NCI-H2107 (cell line): ENCODE measurements around the gene CCDC88C.
A peak's percentile ranks its signal among the peaks of the same experiment; 100 is the strongest.

Experiments
- DNase-seq: peaks from one replicate; lab custom pipeline; 2025; lab: John Stamatoyannopoulos, UW

Gene CCDC88C

DNA sequence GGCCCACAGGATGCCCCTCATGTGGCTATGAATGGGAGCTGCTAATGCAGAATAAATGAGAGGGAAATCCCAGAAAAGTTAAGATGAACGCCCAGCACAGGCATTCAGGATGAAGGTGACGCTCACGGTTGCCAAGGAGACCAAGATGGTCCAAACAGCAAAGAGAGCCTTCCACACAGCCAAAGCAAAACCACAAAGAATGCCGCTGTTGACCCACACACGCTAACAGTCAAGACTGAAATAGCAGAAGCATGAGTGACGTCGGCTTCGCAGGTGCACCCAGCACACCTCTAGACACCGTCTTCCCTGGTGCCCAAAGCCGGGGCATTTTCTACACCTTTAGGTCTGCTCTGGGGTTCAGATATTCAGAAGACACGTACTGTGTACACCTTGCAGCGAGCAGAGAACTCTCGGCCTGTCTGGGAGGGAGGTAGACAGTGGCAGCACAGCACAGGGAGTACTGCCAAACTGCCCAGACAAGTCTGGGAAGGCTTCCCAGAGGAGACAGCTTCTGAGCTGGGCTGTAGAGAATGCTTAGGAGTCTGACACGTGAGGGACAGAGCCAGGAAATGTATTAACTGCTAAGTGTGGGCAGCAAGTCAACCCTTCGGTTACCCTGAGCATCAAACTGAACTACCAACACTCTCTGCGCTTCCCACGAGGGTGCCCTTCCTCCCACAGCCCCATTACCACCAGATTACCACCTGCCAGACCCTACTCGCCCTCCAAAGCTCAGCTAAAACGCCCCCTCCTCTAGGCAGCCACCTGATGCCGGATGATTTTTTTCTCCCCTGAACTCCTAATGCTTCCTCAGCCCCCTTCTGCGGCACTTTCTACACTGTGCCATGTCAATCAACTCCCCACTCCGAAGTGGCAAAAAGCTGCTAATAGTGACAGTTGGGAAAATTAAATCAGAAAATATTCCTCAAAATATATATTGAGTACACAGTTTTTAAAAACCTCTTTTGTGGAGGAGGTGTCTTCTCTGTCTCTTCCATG, 50.1 kb downstream of the CCDC88C start:
- DNase-seq = peak; percentile 64

- DNase-seq = no peak
These were observed 50.9 kb downstream of the CCDC88C start for GRCh38 chr14:91366749-91367148.

DNA sequence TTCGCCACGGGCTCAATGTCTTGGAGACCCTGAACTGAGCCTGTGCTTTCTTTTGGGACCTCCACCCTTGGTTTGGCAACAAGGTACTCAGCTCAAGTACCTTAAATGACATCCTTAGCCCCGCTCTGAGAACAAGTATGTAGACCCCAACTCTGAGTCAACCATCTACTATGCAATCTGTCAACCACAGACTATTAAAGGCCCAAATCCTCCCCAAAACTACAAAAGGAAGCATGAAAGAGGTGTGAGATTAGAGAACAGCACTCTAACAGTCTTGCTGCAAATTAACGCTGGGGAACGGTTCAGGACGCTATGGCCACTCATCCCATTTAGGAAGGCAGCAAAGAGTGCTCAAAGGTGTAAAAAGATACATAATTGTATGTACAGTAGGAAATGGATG, 52.1 kb downstream of the CCDC88C start:
- no peak for DNase-seq

GRCh38 chr14:91364524-91365270, 52.9 kb downstream of the CCDC88C start:
- DNase-seq = no peak

DNA sequence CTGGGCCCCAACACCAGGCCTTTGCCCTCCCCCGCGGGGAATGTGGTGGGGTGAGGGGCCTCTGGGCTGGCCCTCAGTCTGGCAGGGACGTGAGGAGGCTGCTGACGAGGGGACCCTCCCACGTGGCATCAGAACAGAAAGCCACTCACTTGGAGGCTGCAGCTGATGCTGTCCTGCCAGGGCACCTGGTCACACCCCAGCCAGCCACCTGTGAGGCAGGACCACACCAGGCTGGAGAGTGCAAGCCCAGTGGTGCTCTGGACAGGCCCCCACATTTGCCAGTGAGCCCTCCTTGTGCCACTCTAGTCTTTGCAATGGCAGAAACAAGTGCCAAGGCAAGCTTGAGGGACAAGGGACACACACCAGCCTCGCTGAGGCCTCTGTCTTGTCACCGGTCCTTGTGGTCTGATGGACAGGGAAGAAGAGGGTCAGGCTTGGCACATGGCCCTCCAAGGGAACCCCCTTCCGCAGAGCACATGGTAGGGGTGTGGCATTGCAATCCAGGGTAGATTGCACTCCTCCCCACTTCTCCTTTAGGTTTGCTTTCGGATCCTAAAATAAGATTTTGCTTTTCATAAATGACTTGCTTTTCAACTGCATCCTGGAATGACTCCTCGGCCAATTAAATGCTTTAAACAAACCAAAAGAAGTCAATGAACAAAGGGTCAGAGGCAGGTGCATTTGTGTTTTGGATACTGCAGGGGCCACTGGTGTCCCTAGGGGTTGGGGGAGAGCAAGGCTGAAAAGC, 53.7 kb downstream of the CCDC88C start:
- no peak for DNase-seq

DNA sequence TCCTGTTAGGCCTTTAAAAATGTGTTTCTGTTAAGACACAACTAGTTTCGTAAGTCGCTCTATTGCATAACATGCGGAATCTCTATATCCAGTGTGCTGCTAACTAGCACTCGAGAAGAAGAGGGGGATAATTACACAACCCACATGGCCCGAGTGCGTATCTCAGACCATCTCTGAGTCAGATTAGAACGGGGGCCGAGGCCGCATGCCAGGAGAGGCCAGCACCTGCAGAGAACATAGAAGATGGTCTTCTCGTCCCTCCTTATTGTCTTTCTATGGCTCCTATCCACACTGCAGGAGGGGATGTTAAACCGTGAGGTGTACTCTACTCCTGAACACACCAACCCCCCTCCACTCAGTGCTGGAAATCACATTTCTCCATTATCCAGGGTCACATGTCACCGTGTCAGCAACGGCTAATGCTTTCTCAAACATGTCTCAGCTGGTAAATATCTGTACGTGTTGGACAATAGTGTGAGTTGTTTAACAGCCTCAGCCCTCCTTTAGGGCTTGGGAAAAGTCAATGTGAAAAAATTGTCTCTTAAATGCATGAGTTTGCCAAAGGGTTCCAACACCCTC, 56.3 kb downstream of the CCDC88C start:
- no peak for DNase-seq

- DNase-seq = no peak
These were observed 57.0 kb downstream of the CCDC88C start for GRCh38 chr14:91360490-91361232.

GRCh38 chr14:91358654-91359220, 58.9 kb downstream of the CCDC88C start:
- no peak for DNase-seq

- DNase-seq = no peak
These were observed 59.6 kb downstream of the CCDC88C start for GRCh38 chr14:91358025-91358319.

- no peak for DNase-seq
These were observed 60.2 kb downstream of the CCDC88C start for GRCh38 chr14:91357272-91358024.

- DNase-seq = no peak
These were observed 61.3 kb downstream of the CCDC88C start for GRCh38 chr14:91356181-91356763.

DNA sequence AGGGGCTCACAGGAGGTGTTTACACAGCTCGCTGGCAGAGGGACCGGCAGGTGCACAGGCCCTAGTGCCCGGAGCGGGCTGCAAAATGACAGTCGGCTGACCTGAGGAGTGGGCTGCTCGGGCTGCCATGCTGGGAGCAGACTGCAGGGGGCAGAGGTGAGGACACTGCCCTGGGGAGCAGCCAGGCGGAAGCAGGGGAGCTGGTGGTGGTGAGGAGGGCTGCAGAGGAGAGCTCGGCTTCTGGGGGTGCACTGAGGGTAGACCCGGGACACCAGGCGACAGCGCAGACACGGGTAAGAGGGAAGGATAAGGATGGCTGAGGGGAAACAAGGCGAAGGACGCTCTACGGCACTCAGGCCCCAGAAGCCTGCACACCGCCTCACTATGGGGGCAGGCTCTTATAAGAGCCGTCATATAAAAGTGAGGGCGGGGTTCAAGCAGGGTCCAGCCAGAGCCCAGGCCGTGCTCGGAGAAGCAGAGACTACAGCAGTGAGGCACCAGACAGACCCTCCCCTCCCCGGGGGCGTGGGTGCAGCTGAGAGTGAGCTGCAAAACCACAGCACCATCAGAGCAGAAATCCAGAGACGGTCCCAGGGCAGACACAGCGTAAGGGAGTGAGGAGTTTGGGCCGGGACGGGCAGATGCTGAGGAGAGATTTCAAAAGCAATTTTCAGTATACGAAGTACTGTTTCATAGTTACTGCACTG, 62.5 kb downstream of the CCDC88C start:
- DNase-seq = peak; percentile 90

- DNase-seq = peak; percentile 56
These were observed 63.3 kb downstream of the CCDC88C start for GRCh38 chr14:91354221-91354916.

GRCh38 chr14:91352728-91353692, 64.6 kb downstream of the CCDC88C start:
- no peak for DNase-seq

GRCh38 chr14:91352053-91352452, 65.6 kb downstream of the CCDC88C start:
- DNase-seq = peak; percentile 54

- DNase-seq = no peak
These were observed 66.1 kb downstream of the CCDC88C start for GRCh38 chr14:91351512-91351862.

- DNase-seq = no peak
These were observed 66.7 kb downstream of the CCDC88C start for GRCh38 chr14:91350813-91351511.
